Osteoblast (primary cell): ENCODE results near the gene LRP1. TPM values are rescaled to one million over a fixed set of nuclear protein-coding genes. Genes with fewer than 3 reads are reported as not detected.

ENCODE experiments used
- DNase-seq: peaks from one replicate; pipeline ENCODE4 v3.0.0; 2011; ENCODE audit warnings: low spot score, mixed read lengths; ENCODE audit not compliant: insufficient read length; ENCODE audit errors: missing footprints
- H2AFZ ChIP-seq: 2 replicates; pipeline ENCODE4 v1.6.0; 2011; ENCODE audit warnings: mild to moderate bottlenecking, low read length
- H3K27ac ChIP-seq: 2 replicates; pipeline ENCODE4 v1.5.1; 2011; ENCODE audit warnings: mild to moderate bottlenecking, low read depth, low read length, moderate library complexity
- H3K27me3 ChIP-seq: 2 replicates; pipeline ENCODE4 v1.6.0; 2012; ENCODE audit warnings: mild to moderate bottlenecking, control low read depth, inconsistent platforms, low read length, moderate library complexity; ENCODE audit not compliant: insufficient read depth
- H3K36me3 ChIP-seq: 2 replicates; pipeline ENCODE4 v1.5.1; 2011; ENCODE audit warnings: mild to moderate bottlenecking, low read length, control low read depth, moderate library complexity; ENCODE audit not compliant: insufficient read depth
- H3K4me1 ChIP-seq: 2 replicates; pipeline ENCODE4 v1.5.1; 2011; ENCODE audit warnings: mild to moderate bottlenecking, low read length, control low read depth, moderate library complexity; ENCODE audit not compliant: insufficient read depth
- H3K4me2 ChIP-seq: 2 replicates; pipeline ENCODE4 v1.6.0; 2011; ENCODE audit warnings: mild to moderate bottlenecking, low read length; ENCODE audit not compliant: insufficient read depth
- H3K4me3 ChIP-seq: fragments of 200-600 bp; sonication (generic); 3 replicates; pipeline ENCODE4 v1.5.1; 2012; ENCODE audit warnings: mild to moderate bottlenecking, low read length, inconsistent platforms; ENCODE audit not compliant: insufficient read depth
- H3K79me2 ChIP-seq: 2 replicates; pipeline ENCODE4 v1.6.0; 2012; ENCODE audit warnings: mild to moderate bottlenecking, low read length, control low read depth, inconsistent platforms; ENCODE audit not compliant: insufficient read depth
- H3K9me3 ChIP-seq: 2 replicates; pipeline ENCODE4 v1.5.1; 2011; ENCODE audit warnings: low read depth, low read length, control low read depth
- H4K20me1 ChIP-seq: 2 replicates; pipeline ENCODE4 v1.6.0; 2012; ENCODE audit warnings: mild to moderate bottlenecking, low read length, control low read depth; ENCODE audit not compliant: insufficient read depth
- CTCF ChIP-seq: IDR thresholded peaks from 2 replicates; pipeline ENCODE4 v1.5.1; 2011; ENCODE audit warnings: mild to moderate bottlenecking, low read depth, low read length, moderate library complexity; ENCODE audit errors: extremely low read depth
- small RNA-seq: library from RNA; depleted of rRNA; stranded (forward); fragments of <200 nt; gene quantifications from one replicate; pipeline ENCODE3, GENCODE V24; 2012
- total RNA-seq: library from RNA; depleted of rRNA; stranded (reverse); fragments of >200 nt; gene quantifications from 2 replicates; pipeline ENCODE4 v1.2.3, GENCODE V29; 2012

LRP1 gene
- total RNA-seq, 1 donor, result 744 TPM

- H3K9me3 ChIP-seq, result no peaks in the 10 kb centered on the region
- H3K36me3 ChIP-seq, result peaks cover 49% of the 10 kb centered on the region
- H3K79me2 ChIP-seq, result no peaks in the 10 kb centered on the region
- no peaks in the 10 kb centered on the region for H3K27me3 ChIP-seq
- H3K4me3 ChIP-seq, result no peak overlapping the region
- TF ChIP-seq CTCF, result no peak
- no peak overlapping the region for H2AFZ ChIP-seq
- H4K20me1 ChIP-seq, result peaks cover 3% of the 10 kb centered on the region
- no peak for DNase-seq
- peaks cover 8% of the 10 kb centered on the region for H3K4me1 ChIP-seq
- no peak overlapping the region for H3K4me2 ChIP-seq
- no peak overlapping the region for H3K27ac ChIP-seq
Measured at GRCh38 chr12:57261428-57261865, 133.2 kb downstream of the LRP1 start.

- Histone ChIP-seq H2AFZ (no peak overlapping the region), H3K4me1 (peaks cover 8% of the 10 kb centered on the region), H3K79me2 (no peaks in the 10 kb centered on the region), H3K36me3 (peaks cover 48% of the 10 kb centered on the region), H4K20me1 (peaks cover 3% of the 10 kb centered on the region), H3K9me3 (no peaks in the 10 kb centered on the region), H3K4me2 (no peak overlapping the region), H3K27me3 (no peaks in the 10 kb centered on the region), H3K27ac (no peak overlapping the region), H3K4me3 (no peak overlapping the region)
- no peak for DNase-seq
- TF ChIP-seq CTCF, result no peak
Measured at GRCh38 chr12:57262126-57262822, 134.0 kb downstream of the LRP1 start.

Small RNAs within 50 kb of the gene (small RNA-seq; reads per million reads assigned to genes)
- 5.6 reads per million, percentile 88 among the genes with 10 or more reads in this experiment for gene MIR1228

Other genes starting within 250 kb of the LRP1 start
- gene SDR9C7, start 194.1 kb upstream of the LRP1 start, total RNA-seq, result not detected in 2 replicates
- gene RDH16, start 170.9 kb upstream of the LRP1 start, total RNA-seq, result under 0.01 TPM in 2 replicates
- gene ZBTB39, start 121.9 kb upstream of the LRP1 start, total RNA-seq, result 4.4 and 4.7 TPM in 2 replicates
- not detected in 2 replicates for gene TAC3, start 112.0 kb upstream of the LRP1 start, total RNA-seq
- gene MYO1A, start 78.4 kb upstream of the LRP1 start, total RNA-seq, result under 0.01 TPM in 1 of 2 replicates, not detected in the other
- 6.5 and 7.7 TPM in 2 replicates for gene NEMP1, start 49.7 kb upstream of the LRP1 start, total RNA-seq
- 53.6 and 70.9 TPM in 2 replicates for gene NAB2, start 39.4 kb upstream of the LRP1 start, total RNA-seq
- 149 and 167 TPM in 2 replicates for gene STAT6, start 17.1 kb upstream of the LRP1 start, total RNA-seq
- not detected in 2 replicates for gene LRP1-AS, start 19.1 kb downstream of the LRP1 start, total RNA-seq
- gene NXPH4, start 88.3 kb downstream of the LRP1 start, total RNA-seq, result 0.88 and 1.1 TPM in 2 replicates
- 384 and 408 TPM in 2 replicates for gene SHMT2, start 101.2 kb downstream of the LRP1 start, total RNA-seq
- 0.36 and 0.59 TPM in 2 replicates for gene STAC3, start 122.7 kb downstream of the LRP1 start, total RNA-seq